Anterior cingulate cortex (tissue), 58 donors: ENCODE data around the gene ARHGEF7.
A peak's percentile ranks its signal among the peaks of the same experiment; 100 is the strongest.
"Not testable (repeated sequence)": the region's sequence is repeated elsewhere in the genome, so short reads cannot be mapped to it uniquely, and the experiment has no call there.

Experiments used
- DNase-seq, 58 donors: peaks; one replicate each; lab custom pipeline; 2025; lab: John Stamatoyannopoulos, UW

ARHGEF7 gene

GRCh38 chr13:111115061-111115964 lies at the start of gene ARHGEF7:
Gene ARHGEF7, plus strand, starts transcription at chr13:111115310. Its CDS starts 217 bp downstream, at chr13:111115527.
- peak in 9 of 58 donors; percentile 7 to 44 (median 20) for DNase-seq

- no peak for DNase-seq
Observed at GRCh38 chr13:111065698-111066097, 49.4 kb upstream of the ARHGEF7 start.

GRCh38 chr13:111066544-111066943 lies 48.6 kb upstream of the ARHGEF7 start:
- peak in 1 of 58 donors; percentile 3 for DNase-seq

- no peak for DNase-seq
Observed at GRCh38 chr13:111068009-111068350, 47.1 kb upstream of the ARHGEF7 start.

- not testable (repeated sequence) for DNase-seq
Observed at GRCh38 chr13:111071120-111071519, 44.0 kb upstream of the ARHGEF7 start.

- DNase-seq, result not testable (repeated sequence)
Observed at GRCh38 chr13:111071526-111071925, 43.6 kb upstream of the ARHGEF7 start.

GRCh38 chr13:111074826-111075225 lies 40.3 kb upstream of the ARHGEF7 start:
- no peak for DNase-seq

GRCh38 chr13:111076155-111077013 lies 38.7 kb upstream of the ARHGEF7 start:
- no peak for DNase-seq

- no peak for DNase-seq
Observed at GRCh38 chr13:111079375-111079774, 35.7 kb upstream of the ARHGEF7 start.

- no peak for DNase-seq
Observed at GRCh38 chr13:111080642-111081041, 34.5 kb upstream of the ARHGEF7 start.

GRCh38 chr13:111082240-111082639 lies 32.9 kb upstream of the ARHGEF7 start:
- DNase-seq, result no peak

GRCh38 chr13:111082769-111083168 lies 32.3 kb upstream of the ARHGEF7 start:
- DNase-seq, result not testable (repeated sequence)

- not testable (repeated sequence) for DNase-seq
Observed at GRCh38 chr13:111083693-111084092, 31.4 kb upstream of the ARHGEF7 start.

- no peak for DNase-seq
Observed at GRCh38 chr13:111090169-111090568, 24.9 kb upstream of the ARHGEF7 start.

GRCh38 chr13:111092685-111093084 lies 22.4 kb upstream of the ARHGEF7 start:
- DNase-seq, result no peak

GRCh38 chr13:111093136-111093535 lies 22.0 kb upstream of the ARHGEF7 start:
- no peak for DNase-seq

GRCh38 chr13:111093634-111094033 lies 21.5 kb upstream of the ARHGEF7 start:
- no peak for DNase-seq

GRCh38 chr13:111095031-111095840 lies 19.9 kb upstream of the ARHGEF7 start:
- no peak for DNase-seq

GRCh38 chr13:111095911-111096501 lies 19.1 kb upstream of the ARHGEF7 start:
- DNase-seq, result no peak

- no peak for DNase-seq
Observed at GRCh38 chr13:111099290-111099689, 15.8 kb upstream of the ARHGEF7 start.
